ENCODE results near the gene CITED2.
A peak's percentile ranks its signal among the peaks of the same experiment; 100 is the strongest.
"Not testable (repeated sequence)": the region's sequence is repeated elsewhere in the genome, so short reads cannot be mapped to it uniquely, and the experiment has no call there.

Gene CITED2

GRCh38 chr6:139374357-139375225 lies at the start of gene CITED2:
Gene CITED2, minus strand, starts transcription at chr6:139374648. Its CDS starts 704 bp downstream, at chr6:139373944.
- DNase-seq (ENCODE audit: low read depth), result peak; percentile 92

GRCh38 chr6:139423037-139423703 lies 48.7 kb upstream of the CITED2 start:
- DNase-seq (ENCODE audit: low read depth), result no peak

GRCh38 chr6:139422105-139423036 lies 47.9 kb upstream of the CITED2 start:
- no peak for DNase-seq (ENCODE audit: low read depth)

GRCh38 chr6:139418481-139419132 lies 44.2 kb upstream of the CITED2 start:
- DNase-seq (ENCODE audit: low read depth), result no peak

GRCh38 chr6:139416146-139416545 lies 41.7 kb upstream of the CITED2 start:
- no peak for DNase-seq (ENCODE audit: low read depth)

GRCh38 chr6:139415365-139415764 lies 40.9 kb upstream of the CITED2 start:
- no peak for DNase-seq (ENCODE audit: low read depth)

GRCh38 chr6:139412103-139412502 lies 37.7 kb upstream of the CITED2 start:
- DNase-seq (ENCODE audit: low read depth), result not testable (repeated sequence)

- peak; percentile 66 for DNase-seq (ENCODE audit: low read depth)
Measured at GRCh38 chr6:139409026-139409425, 34.6 kb upstream of the CITED2 start.

- peak; percentile 92 for DNase-seq (ENCODE audit: low read depth)
Measured at GRCh38 chr6:139407718-139408222, 33.3 kb upstream of the CITED2 start.

- no peak for DNase-seq (ENCODE audit: low read depth)
Measured at GRCh38 chr6:139406577-139407343, 32.3 kb upstream of the CITED2 start.

- no peak for DNase-seq (ENCODE audit: low read depth)
Measured at GRCh38 chr6:139402876-139403386, 28.5 kb upstream of the CITED2 start.

- DNase-seq (ENCODE audit: low read depth), result no peak
Measured at GRCh38 chr6:139398658-139399057, 24.2 kb upstream of the CITED2 start.

- no peak for DNase-seq (ENCODE audit: low read depth)
Measured at GRCh38 chr6:139395891-139396301, 21.4 kb upstream of the CITED2 start.

GRCh38 chr6:139395371-139395770 lies 20.9 kb upstream of the CITED2 start:
- DNase-seq (ENCODE audit: low read depth), result no peak

- DNase-seq (ENCODE audit: low read depth), result no peak
Measured at GRCh38 chr6:139394027-139394649, 19.7 kb upstream of the CITED2 start.

- no peak for DNase-seq (ENCODE audit: low read depth)
Measured at GRCh38 chr6:139392794-139393193, 18.3 kb upstream of the CITED2 start.

GRCh38 chr6:139391709-139392108 lies 17.3 kb upstream of the CITED2 start:
- no peak for DNase-seq (ENCODE audit: low read depth)

- no peak for DNase-seq (ENCODE audit: low read depth)
Measured at GRCh38 chr6:139390447-139390846, 16.0 kb upstream of the CITED2 start.

GRCh38 chr6:139388384-139388783 lies 13.9 kb upstream of the CITED2 start:
- DNase-seq (ENCODE audit: low read depth), result no peak

GRCh38 chr6:139386404-139386803 lies 12.0 kb upstream of the CITED2 start:
- no peak for DNase-seq (ENCODE audit: low read depth)

All from HS-27A (cell line).